VCaP (cell line): ENCODE measurements around the gene ZNF750.

Experiments
- H3K27ac ChIP-seq: fragments of 450-650 bp; 2 replicates; pipeline ENCODE4 v1.5.1; 2017
- CTCF ChIP-seq: fragments of 450-650 bp; conservative IDR thresholded peaks from 2 replicates; pipeline ENCODE4 v1.5.1; 2017; ENCODE audit warnings: mild to moderate bottlenecking, moderate library complexity

ZNF750 gene

GRCh38 chr17:82828875-82829487 lies 10.8 kb downstream of the ZNF750 start:
- H3K27ac ChIP-seq: no peak overlapping the region
- no peak for TF ChIP-seq CTCF

DNA sequence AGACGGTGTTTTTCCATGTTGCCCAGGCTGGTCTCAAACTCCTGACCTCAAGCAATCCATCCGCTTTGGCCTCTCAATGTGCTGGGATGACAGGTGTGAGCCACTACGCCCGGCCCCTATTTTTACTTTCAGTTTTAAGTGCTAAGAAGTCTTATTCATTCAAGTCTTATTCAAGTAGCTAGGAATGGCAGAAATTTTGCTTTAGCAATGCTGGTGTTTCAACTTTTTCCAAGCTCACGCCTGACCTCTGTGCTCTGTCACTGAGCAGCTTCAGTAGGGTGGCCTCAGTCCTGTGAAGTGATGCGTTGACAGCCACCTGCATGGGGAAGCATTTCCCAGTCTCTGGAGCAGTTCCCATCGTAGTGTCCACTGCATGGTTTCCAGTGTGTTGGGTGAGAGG lies 12.9 kb downstream of the ZNF750 start:
- TF ChIP-seq CTCF: no peak
- H3K27ac ChIP-seq: no peak overlapping the region

DNA sequence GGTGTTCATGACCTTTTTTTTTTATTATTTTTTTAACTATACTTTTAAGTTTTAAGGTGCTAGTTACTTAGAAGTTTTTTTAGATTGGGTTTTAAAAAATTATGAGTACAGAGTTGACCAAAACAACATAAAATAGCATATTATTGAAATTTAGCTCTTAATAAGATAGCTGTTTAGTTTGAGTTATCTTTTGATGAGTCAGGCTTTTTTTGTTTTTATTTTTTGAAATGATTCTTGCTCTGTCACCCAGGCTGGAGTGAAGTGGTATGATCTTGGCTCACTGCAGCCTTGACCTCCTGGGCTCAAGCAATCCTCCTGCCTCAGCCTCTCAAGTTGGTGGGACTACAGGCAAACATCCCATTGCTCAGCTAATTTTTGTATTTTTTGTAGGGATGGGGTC lies 13.6 kb downstream of the ZNF750 start:
- TF ChIP-seq CTCF: no peak
- H3K27ac ChIP-seq: no peak overlapping the region

GRCh38 chr17:82825540-82826124 lies 14.2 kb downstream of the ZNF750 start:
- no peak for TF ChIP-seq CTCF

DNA sequence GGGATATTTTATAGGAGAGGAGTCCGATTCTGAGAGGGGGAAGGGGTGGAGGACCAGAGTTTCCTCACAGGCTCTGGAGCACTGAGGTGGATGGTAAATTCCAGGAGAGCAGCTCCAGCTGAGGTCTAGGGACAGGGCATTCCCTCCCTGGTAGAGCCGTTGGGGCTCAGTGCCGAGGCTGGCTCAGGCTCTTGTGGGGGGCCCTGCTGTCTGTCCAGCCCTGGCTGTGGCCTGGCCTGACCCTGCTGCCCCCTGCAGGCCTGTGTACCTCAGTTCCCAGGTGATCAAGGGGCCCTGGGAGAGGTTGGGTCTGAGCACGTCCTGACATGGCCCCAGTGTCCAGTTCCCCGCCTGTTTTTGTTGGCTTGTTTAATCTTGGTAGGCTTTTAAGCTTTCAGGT lies 16.8 kb downstream of the ZNF750 start:
- TF ChIP-seq CTCF: peak; percentile 32
- no peak overlapping the region for H3K27ac ChIP-seq

More at GRCh38 chr17:82825540-82826124, 14.2 kb downstream of the ZNF750 start:
- peak overlapping the region; percentile 36; the same call in 1 of the 2 replicates for H3K27ac ChIP-seq

- TF ChIP-seq CTCF: no peak
- no peak overlapping the region for H3K27ac ChIP-seq
Observed at GRCh38 chr17:82822281-82822680, 17.5 kb downstream of the ZNF750 start.

DNA sequence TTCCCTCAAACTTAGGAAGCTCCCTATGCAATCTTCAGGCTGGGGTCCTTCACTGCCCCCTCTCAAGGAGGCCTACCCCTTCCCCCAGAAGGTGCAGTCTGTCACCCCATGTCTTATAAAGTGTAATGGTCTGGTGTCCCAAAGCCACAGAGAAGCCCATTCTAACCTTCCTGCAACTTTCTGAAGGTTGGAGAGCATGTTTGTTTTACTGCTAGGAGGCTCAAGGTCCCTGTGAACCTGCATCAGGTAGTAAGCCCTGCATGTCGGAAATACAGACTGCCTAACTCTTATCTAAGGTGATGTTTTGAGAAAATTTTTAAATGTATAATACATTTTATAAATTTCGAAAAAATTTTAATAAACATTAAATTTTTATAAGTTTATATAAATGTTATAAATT lies 18.3 kb downstream of the ZNF750 start:
- TF ChIP-seq CTCF: no peak
- H3K27ac ChIP-seq: no peak overlapping the region
